ENCODE results near the gene CASZ1.

Gene CASZ1

DNA sequence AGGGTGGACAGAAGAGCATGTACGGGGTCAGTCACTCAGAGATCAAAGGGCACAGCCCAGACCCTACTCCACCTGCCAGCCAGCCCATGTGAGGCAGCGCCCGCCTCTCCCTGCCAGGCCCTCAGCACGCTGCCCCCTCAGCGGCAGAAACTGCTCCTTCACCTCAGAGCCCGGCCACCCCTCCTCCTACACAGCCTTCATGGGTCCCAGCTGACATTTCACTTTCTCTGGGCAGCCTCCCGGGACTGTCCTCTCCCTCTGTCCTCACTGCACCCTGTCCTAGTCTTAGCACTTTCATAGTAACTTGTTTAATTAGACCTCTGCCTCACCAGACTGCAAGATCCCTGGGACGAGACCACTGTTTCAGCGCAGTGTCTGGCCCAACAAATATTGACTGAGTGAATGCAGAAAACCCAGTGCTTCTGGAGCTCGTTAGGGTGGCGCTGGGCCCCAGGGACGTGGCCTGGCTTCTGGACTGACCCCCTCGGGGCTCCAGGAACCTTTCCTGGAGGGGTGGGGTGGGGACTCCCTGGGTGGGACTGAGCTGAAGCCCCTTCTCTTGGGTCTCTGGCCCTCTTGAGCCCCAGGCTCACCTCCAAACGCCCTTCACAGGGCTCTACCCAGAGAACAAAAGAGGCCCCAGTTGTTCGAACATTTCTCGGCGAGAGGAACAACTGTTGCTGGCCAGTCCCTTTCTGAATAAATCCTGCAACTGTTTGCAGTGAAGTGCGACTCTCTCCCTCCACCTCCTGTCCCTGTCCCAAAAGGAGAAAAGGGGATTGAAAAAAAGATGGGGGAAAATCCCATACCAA, 114.9 kb downstream of the CASZ1 start:
- DNase-seq = no peak

DNA sequence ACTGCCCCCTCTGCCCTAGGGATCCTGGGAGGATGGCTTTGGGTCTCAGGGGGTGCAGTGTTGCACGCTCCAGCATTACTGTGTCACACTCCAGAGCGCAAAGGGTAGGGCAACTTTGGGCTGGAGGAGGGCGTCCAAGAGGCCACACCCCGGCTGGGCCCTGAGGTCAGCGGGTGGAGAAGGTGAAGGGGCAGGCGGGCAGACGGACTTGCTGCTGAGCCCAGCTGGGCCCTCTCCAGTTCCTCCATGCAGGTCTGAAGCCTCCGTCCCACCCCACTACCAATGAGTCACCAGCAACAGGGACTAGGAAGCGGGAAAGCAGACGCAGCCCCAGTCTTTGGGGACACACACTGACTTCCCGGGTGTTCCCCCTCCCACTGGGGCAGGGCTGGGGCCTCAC, 116.0 kb downstream of the CASZ1 start:
- no peak for DNase-seq

DNA sequence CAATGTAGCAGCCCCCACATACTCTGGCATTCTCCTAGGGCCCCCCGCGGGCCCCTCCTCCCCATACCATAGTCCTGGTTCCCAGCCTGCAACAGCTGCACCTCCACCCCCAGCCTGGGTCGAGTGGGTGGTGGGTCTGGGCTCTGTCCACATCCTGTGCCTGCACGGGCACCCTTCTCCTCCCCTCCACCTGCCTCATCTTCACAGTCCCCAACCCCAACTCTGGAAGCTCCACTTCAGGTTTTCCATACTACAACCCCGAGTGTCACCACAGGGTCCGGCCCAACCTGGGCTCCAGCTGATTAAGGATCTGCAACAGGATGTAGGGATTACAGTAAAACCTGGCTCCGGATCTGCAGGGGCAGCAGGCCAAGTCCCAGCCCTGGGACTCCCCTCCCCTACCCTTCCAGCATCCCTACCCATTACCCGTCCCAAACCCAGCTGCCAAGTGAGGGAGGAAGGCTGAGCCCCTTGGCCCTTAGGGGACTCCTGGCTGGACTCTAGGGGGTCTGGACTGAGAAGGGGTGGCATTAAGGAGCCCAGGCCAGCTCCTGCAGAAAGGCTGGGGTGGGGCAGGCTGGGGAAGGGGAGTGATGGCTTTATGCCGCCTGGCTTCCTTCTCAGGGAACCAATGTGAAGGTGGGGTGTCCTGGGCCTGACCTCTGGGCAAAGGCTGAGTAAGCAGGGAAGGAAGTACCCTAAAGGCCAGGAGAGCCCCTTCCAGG, 116.8 kb downstream of the CASZ1 start:
- DNase-seq = no peak

DNA sequence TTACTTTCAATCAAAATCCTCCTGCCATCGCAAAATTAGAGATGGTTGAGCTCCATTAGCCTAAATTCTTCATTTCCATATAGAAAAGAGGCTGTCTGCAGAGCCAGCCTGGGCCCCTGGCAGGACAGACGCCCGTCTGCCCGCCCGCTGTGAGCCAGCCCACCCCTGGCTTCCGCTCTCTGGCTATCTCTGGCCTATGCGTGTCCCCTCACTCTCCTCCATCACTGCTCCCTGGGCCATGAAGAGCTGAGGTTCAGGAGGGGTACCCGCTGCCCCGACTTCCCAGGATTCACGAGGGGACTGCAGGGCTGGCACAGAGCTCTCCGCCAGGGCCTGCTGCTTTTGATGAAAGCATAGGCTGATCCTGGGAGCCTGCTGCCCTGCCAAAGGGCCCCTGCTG, 117.6 kb downstream of the CASZ1 start:
- no peak for DNase-seq

DNA sequence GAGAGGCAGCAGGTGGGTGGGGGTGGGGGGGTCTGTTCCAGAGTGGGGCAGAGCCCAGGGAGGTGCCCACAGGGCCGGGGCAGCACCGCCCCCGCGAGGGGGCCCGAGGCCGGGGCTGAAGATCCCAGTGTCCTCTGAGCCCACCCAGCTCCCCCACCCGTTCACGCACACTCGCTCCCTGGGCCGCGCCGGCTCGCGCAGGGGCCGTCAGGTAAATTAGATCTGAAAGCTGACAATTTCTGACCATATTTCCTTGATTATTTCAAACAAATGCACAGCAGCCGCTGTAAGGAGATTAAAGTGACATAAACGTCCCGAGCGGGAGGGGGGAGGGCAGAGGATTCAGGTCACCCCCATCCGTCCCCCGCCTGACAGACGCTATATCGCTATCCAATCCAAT, 118.0 kb downstream of the CASZ1 start:
- no peak for DNase-seq

DNA sequence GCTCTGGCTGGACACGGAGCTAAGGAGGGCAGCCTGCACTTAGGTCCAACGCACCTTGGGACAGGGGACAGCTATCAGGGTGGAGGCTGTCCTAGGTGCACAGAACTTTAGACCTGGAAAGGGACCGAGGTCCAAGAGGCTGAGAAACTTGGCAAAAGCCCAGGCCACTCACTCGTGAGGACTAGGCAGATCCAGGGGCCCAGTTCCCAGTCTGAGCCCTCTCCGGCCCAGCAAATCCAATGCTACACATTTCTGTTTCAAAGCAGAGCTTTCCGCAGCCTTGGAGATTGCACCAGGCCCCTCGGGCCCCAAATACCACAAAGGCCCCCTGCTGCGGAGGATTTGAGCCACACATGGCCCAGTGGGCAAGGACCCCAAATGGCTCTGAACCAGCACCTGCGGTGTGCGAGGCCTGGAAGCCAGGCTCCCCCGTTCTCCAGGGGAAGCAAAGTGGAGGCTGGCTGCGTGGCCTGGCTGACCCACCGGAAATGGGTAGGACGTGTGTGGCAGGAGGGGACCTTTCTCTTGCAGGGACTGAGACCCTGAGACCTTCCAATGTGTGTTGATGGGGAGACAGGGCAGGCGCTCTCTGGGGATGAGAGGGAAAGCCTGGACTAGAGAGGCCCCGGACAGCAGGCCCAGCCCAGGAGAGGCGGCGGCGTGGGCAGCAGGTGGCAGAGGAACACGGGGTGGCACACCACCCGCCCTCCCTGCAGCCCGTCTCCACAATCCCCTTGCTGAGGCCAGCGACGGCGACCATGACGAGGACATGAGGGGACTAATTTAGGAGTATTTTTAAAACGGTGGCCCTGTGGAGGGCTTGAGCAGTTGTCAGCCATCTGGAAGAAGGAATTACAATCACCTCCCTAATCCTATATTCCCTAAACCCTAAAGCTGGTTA, 118.7 kb downstream of the CASZ1 start:
- DNase-seq = no peak

DNA sequence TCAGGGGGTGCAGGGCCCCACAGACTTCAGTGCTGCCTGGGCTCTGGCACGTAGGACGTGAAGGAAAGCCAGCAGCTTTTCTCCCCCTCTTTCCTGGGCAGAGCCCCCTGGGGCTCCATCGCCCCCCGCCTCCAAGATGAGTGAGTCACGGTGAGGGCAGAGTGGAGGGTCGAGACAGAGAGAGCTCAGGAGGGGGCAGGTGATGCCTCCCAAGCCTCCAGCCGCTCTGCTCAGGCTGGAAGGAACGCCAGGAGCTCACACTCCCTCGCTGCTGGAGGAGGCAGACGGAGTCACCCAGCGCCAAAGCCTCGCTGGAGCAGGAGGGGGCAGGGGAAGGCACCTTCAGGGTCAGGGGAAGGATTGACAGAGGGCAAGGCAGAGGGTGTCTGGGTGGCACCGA, 119.5 kb downstream of the CASZ1 start:
- DNase-seq = no peak

DNA sequence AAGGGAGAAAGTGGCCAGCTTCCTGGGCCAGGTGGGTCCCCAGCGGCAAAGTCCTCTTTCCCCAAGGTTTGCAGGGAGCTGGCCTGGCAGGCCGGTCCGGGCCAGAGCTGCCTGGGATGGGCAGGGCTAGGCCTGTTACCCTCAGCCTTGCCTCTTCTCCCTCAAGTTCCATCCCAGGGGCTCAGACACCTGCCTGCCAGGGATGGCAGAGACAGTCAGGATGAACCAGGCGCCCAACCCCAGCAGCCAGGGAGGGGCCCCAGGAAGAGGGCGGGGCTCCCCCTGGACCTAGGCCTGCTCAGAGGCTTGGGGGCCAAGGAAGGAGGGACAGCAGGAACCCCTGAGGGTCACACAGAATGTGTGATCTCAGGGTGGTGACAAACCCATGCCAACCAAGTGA, 120.6 kb downstream of the CASZ1 start:
- no peak for DNase-seq

DNA sequence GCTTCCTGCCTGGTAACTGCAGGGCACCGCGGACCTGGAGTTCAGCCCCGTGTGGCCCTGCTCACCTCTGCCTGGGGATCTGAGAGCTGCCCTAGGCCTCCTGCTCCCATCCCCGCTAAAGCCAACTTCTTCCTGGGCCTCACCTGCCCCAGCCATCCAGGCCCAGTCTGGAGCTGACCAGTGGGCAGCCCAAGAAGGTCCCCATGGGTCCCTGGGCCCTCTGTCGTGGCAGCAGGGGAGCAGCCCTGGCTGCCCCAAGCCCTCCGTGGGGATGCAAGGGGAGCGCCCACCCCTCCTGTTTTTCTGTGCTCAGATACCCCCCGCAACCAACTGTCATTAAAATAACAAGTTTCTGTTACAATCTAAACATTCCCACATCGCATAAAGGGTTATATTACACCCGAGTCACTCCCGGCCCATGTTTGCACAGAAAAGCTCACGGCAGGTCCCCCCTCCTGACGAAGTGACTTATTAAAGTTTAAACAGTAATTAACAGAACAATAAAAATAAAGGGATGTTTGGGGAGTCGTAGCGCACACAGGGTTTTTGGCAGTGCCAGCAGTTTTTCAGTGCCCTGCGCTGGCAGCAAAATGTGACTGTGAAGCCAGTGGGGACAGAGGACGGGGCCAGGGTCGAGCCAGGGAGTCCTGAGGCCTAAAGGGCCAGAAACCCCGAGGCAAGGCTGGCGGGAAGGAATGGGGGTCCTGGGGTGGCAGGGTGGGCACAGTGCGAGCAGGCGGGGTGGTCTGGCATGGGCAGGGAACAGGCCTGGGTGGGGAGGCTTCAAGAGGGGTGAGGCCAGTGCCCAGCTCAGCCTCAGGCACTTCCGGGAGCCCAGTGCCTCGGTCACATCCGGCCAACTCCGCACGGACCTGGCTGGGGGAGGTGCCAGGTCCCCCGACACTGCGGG, 121.5 kb downstream of the CASZ1 start:
- no peak for DNase-seq

DNA sequence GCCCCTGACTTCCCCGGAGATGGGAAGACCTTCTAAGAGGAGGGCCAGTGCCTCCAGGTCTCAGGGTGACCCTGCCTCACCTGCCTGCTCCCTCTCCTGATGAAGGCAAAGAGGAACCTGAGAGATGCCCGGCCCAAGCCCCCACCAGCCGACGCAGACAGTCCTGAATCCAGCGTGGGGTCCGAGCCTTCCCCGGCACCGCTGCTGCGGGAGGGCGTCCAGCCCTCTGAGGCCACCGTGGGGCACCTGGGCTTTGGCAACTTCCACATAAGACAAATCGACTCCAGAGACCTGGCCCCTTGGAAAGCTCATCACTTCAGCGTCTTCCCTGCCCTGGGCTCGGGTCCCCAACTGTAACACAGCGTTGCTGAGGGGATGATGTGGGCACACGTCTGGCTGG, 122.2 kb downstream of the CASZ1 start:
- no peak for DNase-seq

DNA sequence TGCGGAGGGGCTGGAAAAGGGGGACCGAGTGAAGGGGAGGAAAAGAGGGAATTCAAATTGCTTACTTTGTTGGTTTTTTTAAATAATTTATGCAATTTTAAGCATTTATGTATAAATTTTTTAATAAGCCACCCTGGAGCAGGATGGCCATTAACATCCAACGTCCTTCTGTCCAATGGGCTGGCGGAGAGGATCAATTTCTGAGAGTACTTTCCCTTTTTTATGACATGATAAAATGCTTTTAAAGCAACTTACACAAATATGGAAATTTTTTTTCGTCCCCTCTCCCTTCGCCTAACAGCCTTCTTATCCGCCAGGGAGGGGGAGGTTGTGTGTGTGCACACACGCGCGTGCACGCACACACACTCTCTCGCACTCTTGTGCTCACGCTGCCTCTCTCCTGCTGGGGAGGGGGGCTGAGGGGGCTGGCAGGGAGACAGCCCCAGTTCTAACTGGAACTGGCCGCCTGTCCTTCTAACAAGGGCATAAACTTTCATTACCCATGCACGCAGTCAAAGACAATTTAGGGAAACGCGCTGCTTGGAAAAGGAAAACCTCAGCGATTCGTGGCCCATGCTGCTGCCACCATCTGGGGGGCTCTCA, 123.2 kb downstream of the CASZ1 start:
- no peak for DNase-seq

DNA sequence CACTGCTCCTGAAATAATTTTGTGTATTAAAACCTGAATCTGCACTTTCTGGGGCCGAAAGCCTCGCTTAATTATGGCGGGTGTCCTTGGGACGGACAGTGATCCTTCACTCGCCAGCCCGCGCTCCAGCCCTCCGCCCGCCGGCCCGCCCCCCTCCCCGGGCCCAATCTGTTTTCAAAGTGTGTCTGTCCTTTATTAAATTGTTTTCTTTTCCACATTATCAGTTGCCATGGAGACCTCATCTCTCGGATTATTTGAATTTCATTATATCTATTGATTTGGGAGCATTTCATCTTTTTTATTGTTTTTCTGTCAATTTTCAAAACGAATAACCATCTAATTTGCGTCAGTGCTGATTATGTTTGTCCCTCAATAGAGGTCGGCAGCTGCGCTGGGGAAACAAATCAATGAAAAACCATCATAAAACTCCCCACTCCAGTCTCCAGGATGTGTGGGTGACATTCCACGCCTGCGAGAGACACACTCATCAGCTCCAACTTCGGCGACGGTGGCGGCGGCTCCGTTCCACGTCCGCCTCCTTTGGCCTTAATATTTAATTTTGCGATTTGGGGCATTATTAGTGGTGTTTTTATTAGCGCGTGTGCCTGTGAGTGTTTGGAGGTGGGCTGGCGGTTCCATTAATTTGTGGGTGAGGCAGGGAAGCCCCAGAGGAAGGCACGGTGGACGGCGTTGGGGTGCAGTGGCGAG, 123.9 kb downstream of the CASZ1 start:
- DNase-seq = no peak

DNA sequence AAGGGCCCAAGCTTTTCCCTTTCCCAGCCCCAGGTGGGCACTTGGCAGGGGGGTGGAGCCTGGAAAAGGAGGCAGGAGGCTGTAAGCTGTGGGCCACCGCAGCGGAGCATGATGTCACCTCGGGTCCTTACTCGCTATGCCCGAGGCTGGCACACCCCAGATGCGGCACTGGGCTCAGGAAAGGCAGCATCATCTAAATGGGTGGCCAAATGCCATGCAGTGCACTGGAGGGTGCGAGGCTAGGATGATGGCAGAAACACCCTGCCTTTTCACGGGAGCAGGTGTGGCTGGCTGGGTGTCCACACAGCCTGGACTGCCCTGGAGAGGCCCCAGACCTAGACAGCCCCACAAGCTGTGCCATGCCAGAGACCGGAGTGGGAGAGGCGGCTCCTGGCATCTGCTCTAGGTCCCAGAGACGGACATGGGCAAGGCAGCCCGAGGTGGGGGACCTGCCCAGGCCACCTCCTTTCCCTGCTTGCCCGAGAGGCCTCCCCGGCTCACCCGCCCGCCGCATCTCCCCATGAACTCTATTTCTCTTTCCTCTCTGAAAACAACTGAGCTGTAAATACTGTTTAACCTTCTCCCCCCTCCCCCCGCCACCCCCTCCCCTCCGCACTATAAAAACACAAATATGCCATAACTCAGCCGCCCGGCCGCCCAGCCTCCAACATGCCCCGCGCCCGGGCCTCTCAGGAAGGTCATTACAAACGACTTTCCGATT, 124.7 kb downstream of the CASZ1 start:
- DNase-seq = no peak

DNA sequence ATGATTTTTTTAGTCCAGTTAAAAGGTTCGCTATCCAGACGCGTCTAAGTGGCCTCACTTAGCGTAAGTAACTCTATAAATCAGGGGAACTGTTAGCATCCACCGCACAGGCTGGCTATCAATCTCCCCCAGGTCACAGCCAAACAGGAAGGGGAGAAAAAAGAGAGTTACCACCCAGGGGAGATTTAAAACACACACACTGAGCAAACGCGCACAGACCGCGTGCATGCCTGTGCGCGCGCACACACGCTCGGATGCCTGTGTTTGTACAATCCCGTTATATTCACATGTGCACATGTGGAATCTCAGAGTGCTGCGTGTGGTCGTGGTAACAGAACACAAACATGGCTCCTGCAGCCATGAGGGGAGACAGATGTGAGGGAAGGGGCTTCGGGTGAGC, 125.4 kb downstream of the CASZ1 start:
- no peak for DNase-seq

DNA sequence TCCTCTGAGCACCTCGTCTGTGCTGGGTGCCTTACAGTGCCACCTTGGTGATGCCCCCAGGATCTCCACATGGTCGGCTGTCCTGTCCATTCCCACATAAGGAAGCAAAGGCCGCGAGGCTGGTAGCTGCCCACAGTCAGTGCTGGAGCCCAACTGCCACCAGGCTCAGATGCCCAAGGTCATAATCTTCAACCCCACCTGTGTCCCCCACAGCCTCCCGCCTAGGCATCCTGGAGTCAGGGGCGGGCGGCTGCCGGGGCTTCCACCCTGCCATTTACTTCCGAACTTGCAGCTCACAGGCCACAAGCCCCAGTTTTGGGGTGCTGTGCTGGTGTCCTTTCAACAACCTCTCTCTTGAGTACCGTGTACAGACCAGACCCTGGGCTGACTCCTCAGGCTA, 126.3 kb downstream of the CASZ1 start:
- no peak for DNase-seq

DNA sequence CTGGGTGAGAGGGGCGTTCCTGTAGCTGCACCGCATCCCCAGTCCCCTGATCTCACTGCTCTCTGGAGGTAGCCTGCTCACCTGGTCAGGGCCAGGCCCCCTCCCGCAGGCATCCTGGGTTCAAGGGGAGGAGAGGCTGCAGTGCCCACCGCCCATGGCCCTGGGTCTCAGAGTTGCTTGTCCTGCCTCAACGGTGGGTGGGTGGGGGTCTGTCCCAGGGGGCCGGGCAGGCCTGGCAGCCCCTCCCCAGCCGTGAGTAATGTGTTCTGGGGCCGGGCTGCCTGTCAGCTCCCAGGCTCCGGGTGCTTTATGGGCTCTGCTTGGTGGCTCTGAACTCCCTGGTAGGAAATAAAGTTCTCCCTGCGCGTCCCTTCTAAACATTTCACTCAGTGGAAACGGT, 126.9 kb downstream of the CASZ1 start:
- no peak for DNase-seq

DNA sequence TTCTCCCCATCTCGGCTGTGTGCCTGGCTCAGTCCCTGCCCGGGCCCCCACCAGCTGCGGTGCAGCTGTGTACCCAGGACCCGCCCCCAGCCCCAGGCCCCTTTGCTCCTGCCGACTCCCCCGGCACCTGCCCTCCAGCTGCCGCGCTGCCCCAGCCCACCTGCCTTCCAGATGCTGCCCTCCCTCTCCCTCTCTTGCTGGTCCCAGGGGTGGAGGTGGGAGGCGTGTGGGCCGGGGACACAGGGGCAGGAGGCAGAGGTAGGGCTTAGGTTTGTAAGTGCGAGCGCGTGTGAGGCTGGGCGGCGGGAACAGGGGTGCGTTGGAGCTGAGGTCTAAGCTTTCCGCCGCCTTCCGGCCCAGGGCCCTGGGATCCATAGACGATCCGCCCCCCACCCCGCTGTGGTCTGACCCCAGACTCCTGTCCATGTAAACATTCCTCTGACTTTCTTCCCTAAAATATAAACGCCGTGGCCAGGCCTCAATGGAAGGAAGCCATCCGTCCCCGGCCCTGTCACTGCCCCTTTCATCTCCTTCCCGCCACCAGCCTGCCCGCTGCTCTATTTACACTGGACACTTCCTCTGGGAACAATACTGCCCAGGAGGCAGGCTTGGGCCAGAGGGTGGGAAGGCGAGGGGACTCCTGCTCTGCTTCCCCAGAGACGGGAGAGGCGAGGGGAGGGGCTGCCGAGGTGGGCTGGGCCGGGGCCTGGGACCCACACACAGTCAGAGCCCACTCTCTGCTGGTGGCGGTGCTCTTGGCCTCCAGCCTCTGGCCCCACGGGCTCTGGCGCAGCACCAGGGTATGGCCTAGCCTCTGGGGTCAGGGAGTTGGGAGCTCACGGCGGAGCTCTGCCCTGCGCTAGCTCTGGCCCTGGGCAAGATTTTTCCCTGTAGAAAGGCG, 128.3 kb downstream of the CASZ1 start:
- DNase-seq = no peak

DNA sequence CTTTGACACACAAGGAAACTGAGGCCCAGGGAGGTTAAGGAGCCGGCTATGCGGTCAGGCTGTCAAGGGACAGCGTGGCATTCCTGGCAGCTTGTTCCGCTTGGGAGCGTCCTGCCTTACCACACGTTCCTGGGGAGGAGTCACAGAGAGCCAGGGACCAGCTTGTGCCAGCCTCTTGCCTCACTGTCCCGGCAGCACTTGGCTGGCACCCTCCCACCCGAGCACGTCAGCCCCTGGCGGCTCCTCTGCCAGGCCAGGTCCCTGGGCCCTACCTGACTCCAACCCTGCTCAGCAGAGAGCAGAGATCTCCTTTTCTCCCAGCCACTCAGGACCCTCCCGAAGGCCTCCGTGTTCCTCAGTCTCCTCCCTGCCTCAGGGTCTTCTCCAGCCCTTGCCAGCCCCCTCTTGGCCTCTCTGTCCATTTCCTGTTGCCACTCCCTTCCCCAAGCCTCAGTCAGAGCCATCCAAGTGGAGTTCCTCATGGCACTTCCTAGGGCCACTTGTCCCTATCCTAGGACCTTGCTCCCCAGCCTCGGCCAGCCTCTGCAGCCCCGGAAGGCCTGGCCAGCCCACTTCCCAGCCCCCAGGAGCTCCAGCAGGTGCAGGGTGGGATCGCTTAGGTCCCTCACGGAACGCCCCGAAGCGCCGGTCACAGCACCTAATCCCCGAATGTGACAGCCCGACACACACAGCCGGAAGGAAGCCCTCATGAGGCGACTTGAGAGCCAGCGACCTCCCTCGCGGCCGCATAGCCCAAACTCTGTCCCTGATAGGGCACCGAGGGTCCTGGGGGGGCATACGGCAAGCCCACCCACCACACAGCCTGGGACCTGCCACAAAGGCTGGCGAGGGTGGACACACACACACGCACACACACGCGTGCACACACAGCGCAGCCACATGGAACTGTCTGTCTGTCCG, 130.3 kb downstream of the CASZ1 start:
- DNase-seq = no peak

Data from NCI-H2227 treated with DMSO at 0.1 percent for 48 hours (cell line).